Body of pancreas (tissue), 4 donors: Measurements from ENCODE around the gene ATP5IF1. TPM values are rescaled to one million over a fixed set of nuclear protein-coding genes. Genes with fewer than 3 reads are reported as not detected.

Source experiments
- ATAC-seq: fragments of 150-250 bp; one replicate; pipeline ENCODE4 v1.9.1; 2016
- DNase-seq, 4 donors: peaks; one replicate each; pipeline ENCODE4 v3.0.0-alpha.2; 2019
- H3K27ac ChIP-seq, 4 donors: fragments of 200-600 bp; sonication (generic); 1 replicate in 3 of 4; 2 replicates in 1 of 4; pipeline versions ENCODE4 v1.5.1 to v1.6.1; 2016 to 2019; ENCODE audit warnings: mild to moderate bottlenecking in 1 of 4, mixed read lengths in 1 of 4, moderate library complexity in 1 of 4
- H3K27me3 ChIP-seq, 2 donors: fragments of 200-600 bp; sonication (generic); one replicate each; pipeline ENCODE4 v1.6.0; 2016; ENCODE audit warnings: mild to moderate bottlenecking in 1 of 2
- H3K36me3 ChIP-seq, 2 donors: fragments of 200-600 bp; sonication (generic); replicated peaks in 1 of 2; 2 replicates each; pipeline ENCODE4 v1.5.1; 2016; ENCODE audit warnings: low read depth in 2 of 2; ENCODE audit not compliant: insufficient read depth in 1 of 2
- H3K4me1 ChIP-seq: fragments of 200-600 bp; sonication (generic); one replicate; pipeline ENCODE4 v1.6.0; 2016
- H3K4me3 ChIP-seq, 2 donors: fragments of 200-600 bp; sonication (generic); 1 replicate in 1 of 2; 2 replicates in 1 of 2; pipeline ENCODE4 v1.5.1; 2016 to 2019
- H3K9me3 ChIP-seq, 3 donors: fragments of 200-600 bp; sonication (generic); 1 replicate in 2 of 3; 2 replicates in 1 of 3; pipeline ENCODE4 v1.5.1; 2016
- POLR2A ChIP-seq, 3 donors: fragments of 450-650 bp; IDR thresholded peaks; one replicate each; pipeline ENCODE4 v1.6.1; 2016; ENCODE audit warnings: antibody characterized with exemption in 3 of 3, mild to moderate bottlenecking in 2 of 3
- WGBS, 2 donors: methylation state at CpG; one replicate each; pipeline ENCODE4 v1.1.5; 2017; 5-methylcytosine and 5-hydroxymethylcytosine counted together
- intact Hi-C: fragments of 100-400 bp; cut with DNase I; formaldehyde crosslinking; loops from one replicate; pipeline ENCODE4 v1.15.1; 2023
- total RNA-seq, 2 donors: library from RNA; depleted of rRNA; stranded (reverse); fragments of >200 nt; gene quantifications; one replicate each; pipeline ENCODE4 v1.1.0, GENCODE V29; 2016
- TF ChIP-seq, protein P1 (sequence below), 7 experiments: fragments of 450-650 bp in 4 of 7; fragments of 200-600 bp in 3 of 7; sonication (generic) in 3 of 7; IDR thresholded peaks; one replicate each; pipeline ENCODE4 v1.5.1; 2016 to 2019; ENCODE audit warnings: antibody characterized with exemption in 7 of 7

ATP5IF1 gene
- total RNA-seq, 2 donors from 2014 or later = 62.0 to 93.4 TPM

DNA sequence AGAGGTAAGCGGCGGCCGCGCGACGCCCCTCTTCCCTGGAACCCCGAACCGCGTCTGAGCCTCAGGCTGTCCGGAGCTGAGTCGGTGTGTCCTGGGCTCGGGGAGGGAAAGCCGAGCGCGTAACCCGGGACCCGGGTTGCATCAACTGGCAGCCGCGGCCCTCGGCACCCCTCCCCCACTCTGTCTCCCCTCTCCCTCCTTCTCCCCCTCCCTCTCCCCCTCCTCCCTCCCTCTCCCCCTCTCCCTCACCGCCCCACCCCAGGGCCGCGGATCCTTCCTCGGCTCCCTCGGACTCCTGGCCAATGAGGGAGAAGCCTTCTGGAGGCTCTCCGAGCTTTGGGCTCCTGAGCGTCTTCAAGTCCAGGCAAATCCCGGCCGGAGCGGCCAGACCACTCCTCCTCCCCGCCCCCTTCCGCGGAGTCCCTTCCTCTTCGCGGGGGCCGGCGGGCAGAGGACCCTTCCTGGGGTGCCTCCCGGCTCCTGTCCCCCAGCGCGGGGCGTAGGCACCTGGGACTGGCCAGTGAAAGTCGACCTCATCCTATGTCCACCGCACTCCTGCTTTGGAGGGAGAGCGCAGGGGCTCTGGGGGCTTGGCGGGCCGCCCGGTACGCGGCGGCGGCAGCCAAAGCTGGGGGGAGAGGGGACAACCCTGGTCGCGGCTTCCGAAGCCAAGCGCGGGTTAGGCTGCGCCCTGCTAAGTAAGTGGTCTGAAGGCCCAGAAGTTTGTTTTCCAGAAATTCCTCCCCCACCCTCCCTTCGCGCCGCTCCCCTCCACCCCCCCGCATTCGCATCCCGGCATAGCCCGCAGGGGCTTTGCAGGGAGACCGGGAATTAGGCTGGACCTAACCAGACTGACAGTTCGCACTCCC lies 24.2 kb downstream of the ATP5IF1 start:
- Histone ChIP-seq H3K9me3 (no peaks in the 10 kb centered on the region), H3K4me1 (peaks cover 47% of the 10 kb centered on the region), H3K27me3 (no peaks in the 10 kb centered on the region), H3K36me3 (no peaks in the 10 kb centered on the region), H3K27ac (peak overlapping the region; percentile 73 to 88 (median 82)), H3K4me3 (peak overlapping the region; percentile 67 to 97)
- WGBS, 2 donors = 0 to 2% methylated on average over 11 to 60 of the region's 66 CpGs
- ATAC-seq = peak; percentile 45
- intact Hi-C loops = no loop called here
- TF ChIP-seq, protein P1, sequence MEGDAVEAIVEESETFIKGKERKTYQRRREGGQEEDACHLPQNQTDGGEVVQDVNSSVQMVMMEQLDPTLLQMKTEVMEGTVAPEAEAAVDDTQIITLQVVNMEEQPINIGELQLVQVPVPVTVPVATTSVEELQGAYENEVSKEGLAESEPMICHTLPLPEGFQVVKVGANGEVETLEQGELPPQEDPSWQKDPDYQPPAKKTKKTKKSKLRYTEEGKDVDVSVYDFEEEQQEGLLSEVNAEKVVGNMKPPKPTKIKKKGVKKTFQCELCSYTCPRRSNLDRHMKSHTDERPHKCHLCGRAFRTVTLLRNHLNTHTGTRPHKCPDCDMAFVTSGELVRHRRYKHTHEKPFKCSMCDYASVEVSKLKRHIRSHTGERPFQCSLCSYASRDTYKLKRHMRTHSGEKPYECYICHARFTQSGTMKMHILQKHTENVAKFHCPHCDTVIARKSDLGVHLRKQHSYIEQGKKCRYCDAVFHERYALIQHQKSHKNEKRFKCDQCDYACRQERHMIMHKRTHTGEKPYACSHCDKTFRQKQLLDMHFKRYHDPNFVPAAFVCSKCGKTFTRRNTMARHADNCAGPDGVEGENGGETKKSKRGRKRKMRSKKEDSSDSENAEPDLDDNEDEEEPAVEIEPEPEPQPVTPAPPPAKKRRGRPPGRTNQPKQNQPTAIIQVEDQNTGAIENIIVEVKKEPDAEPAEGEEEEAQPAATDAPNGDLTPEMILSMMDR (IDR thresholded peaks at IDR 0.05) = no peak
- TF ChIP-seq POLR2A (IDR thresholded peaks at IDR 0.05) = no peak
- DNase-seq = peak; percentile 60 to 78 (median 75)

GRCh38 chr1:28260803-28261174 lies 24.9 kb downstream of the ATP5IF1 start:
- 22 to 23% methylated on average over 7 of the region's 7 CpGs for WGBS, 2 donors
- H3K4me3 ChIP-seq = peak overlapping the region; percentile 67 to 97
- TF ChIP-seq, protein P1 (IDR thresholded peaks at IDR 0.05) = no peak
- no peaks in the 10 kb centered on the region for H3K9me3 ChIP-seq
- H3K27ac ChIP-seq = peak overlapping the region; percentile 73 to 88 (median 82)
- no peaks in the 10 kb centered on the region for H3K36me3 ChIP-seq
- DNase-seq (no peak), ATAC-seq (no peak)
- intact Hi-C loops = no loop called here
- no peaks in the 10 kb centered on the region for H3K27me3 ChIP-seq
- H3K4me1 ChIP-seq = peaks cover 52% of the 10 kb centered on the region

GRCh38 chr1:28264897-28265296 lies 29.0 kb downstream of the ATP5IF1 start:
- Histone ChIP-seq H3K4me1 (peaks cover 80% of the 10 kb centered on the region), H3K4me3 (no peak overlapping the region), H3K36me3 (no peaks in the 10 kb centered on the region), H3K27me3 (no peaks in the 10 kb centered on the region), H3K9me3 (no peaks in the 10 kb centered on the region), H3K27ac (peak overlapping the region in 1 of 4 donors; percentile 2)
- no peak for DNase-seq
- no peak for ATAC-seq
- no peak for TF ChIP-seq POLR2A (IDR thresholded peaks at IDR 0.05)
- TF ChIP-seq, protein P1 (IDR thresholded peaks at IDR 0.05) = no peak
- WGBS, 2 donors = 69 to 100% methylated on average over 1 of the region's 1 CpG
- intact Hi-C loops = no loop called here

DNA sequence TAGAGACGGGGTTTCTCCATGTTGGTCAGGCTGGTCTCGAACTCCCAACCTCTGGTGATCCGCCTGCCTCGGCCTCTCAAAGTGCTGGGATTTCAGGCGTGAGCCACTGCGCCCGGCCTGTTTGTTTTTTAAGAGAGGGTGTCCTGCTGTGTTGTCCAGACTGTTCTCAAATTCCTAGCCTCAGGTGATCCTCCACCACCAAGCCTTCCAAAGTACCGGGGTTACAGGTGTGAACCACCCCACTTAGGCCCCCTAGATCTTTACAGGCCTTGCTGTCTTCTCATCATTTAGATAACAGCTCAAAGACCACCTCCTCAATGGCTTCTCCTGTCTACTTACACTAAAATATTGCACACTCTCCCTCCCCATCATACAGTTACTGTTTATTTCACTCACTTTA lies 29.7 kb downstream of the ATP5IF1 start:
- no peak for ATAC-seq
- Histone ChIP-seq H3K36me3 (no peaks in the 10 kb centered on the region), H3K4me1 (peaks cover 80% of the 10 kb centered on the region), H3K27me3 (no peaks in the 10 kb centered on the region), H3K27ac (peak overlapping the region in 2 of 4 donors; percentile 2 to 15), H3K9me3 (no peaks in the 10 kb centered on the region), H3K4me3 (no peak overlapping the region)
- intact Hi-C loops = no loop called here
- TF ChIP-seq, protein P1 (IDR thresholded peaks at IDR 0.05) = no peak
- DNase-seq = no peak
- WGBS, 2 donors = 71 to 89% methylated on average over 2 to 8 of the region's 8 CpGs

GRCh38 chr1:28266920-28267322 lies 31.0 kb downstream of the ATP5IF1 start:
- intact Hi-C loops = no loop called here
- Histone ChIP-seq H3K9me3 (no peaks in the 10 kb centered on the region), H3K4me3 (no peak overlapping the region), H3K36me3 (no peaks in the 10 kb centered on the region), H3K27me3 (no peaks in the 10 kb centered on the region), H3K4me1 (peaks cover 73% of the 10 kb centered on the region), H3K27ac (peak overlapping the region in 3 of 4 donors; percentile 31 to 67 (median 51))
- DNase-seq = peak in 2 of 4 donors; percentile 25 to 32
- 41 to 43% methylated on average over 5 of the region's 5 CpGs for WGBS, 2 donors
- TF ChIP-seq, protein P1 (IDR thresholded peaks at IDR 0.05) = no peak
- TF ChIP-seq POLR2A (IDR thresholded peaks at IDR 0.05) = no peak
- peak; percentile 51 for ATAC-seq
